Stimulated activated naive CD8-positive, alpha-beta T cell treated with anti-CD3 and anti-CD28 coated beads, Interleukin-15, amount 100 ng/mL, for 72 hours (primary cell): ENCODE measurements around the gene BAIAP2L1.
A peak's percentile ranks its signal among the peaks of the same experiment; 100 is the strongest.

Experiments used
- ATAC-seq: fragments of 150-1000 bp; cut with Tn5 transposase; 2 replicates; pipeline ENCODE4 v1.10.0; 2021; ENCODE audit warnings: mild to moderate bottlenecking, moderate library complexity
- DNase-seq, 2 donors: peaks; one replicate each; pipeline ENCODE4 v3.0.0; 2021 to 2022
- H3K27ac Mint-ChIP-seq, 2 donors: one replicate each; pipeline ENCODE4 v1.8.0; 2022; ENCODE audit warnings: mild to moderate bottlenecking in 2 of 2, mixed read lengths in 2 of 2, moderate library complexity in 2 of 2
- H3K27me3 Mint-ChIP-seq: one replicate; pipeline ENCODE4 v1.8.0; 2022; ENCODE audit warnings: mixed read lengths
- H3K4me1 Mint-ChIP-seq: one replicate; pipeline ENCODE4 v1.8.0; 2022; ENCODE audit warnings: mild to moderate bottlenecking, mixed read lengths
- H3K4me3 Mint-ChIP-seq, 2 donors: one replicate each; pipeline ENCODE4 v1.8.0; 2022; ENCODE audit warnings: mild to moderate bottlenecking in 2 of 2, mixed read lengths in 2 of 2, moderate library complexity in 1 of 2
- H3K9me3 Mint-ChIP-seq, 2 donors: one replicate each; pipeline ENCODE4 v1.8.0; 2022; ENCODE audit warnings: mixed read lengths in 2 of 2

The BAIAP2L1 gene

DNA sequence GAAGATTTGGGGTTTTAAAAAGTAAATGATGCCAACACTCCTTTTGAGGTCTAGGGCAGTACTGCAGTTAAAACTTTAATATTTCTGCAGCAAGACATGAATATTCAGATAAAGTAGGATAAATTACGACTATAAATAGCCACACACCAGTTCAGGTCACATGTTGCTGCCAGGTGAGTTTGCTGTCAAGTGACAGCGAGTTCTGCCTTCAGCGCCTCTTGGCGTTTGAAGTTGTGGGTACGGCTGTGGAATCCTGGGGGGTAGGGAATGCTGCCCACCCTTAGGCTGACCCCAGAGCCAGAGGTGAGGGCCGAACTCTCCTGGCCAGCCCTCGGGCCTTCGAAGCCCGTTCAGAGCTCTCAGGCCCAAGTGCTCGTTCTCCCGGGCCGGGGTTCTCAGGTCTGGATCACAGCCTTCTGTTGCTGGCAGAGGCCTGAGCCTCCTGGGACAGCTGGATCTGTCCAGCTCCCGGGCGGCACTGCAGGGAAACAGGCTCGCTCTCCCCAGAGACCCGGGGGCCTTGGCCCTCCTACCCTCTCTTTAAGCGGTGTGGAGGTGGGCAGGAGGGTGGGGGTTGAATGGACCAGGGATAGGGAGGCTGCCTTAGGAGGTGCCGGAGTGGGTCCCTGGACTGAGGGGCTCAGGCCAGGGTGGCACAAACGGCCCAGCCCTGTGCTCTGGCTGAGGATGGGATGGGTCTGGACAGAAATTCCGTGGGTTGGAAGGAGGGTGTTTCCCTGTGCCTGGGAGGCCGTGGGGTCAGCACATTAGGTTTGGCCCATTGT is 114.0 kb downstream of the BAIAP2L1 start:
- no peaks in the 10 kb centered on the region for H3K27me3 Mint-ChIP-seq
- peaks cover 42% of the 10 kb centered on the region for H3K4me1 Mint-ChIP-seq
- peak; percentile 20 for ATAC-seq

GRCh38 chr7:98286093-98286539 is 114.8 kb downstream of the BAIAP2L1 start:
- H3K27me3 Mint-ChIP-seq, result no peaks in the 10 kb centered on the region
- H3K4me3 Mint-ChIP-seq, result no peak overlapping the region
- H3K27ac Mint-ChIP-seq, result no peak overlapping the region
- peaks cover 42% of the 10 kb centered on the region for H3K4me1 Mint-ChIP-seq
- DNase-seq, result no peak
- no peaks in the 10 kb centered on the region for H3K9me3 Mint-ChIP-seq
- no peak for ATAC-seq

More for the DNA sequence above, 114.0 kb downstream of the BAIAP2L1 start:
- H3K27ac Mint-ChIP-seq, result no peak overlapping the region
- H3K9me3 Mint-ChIP-seq, result no peaks in the 10 kb centered on the region
- no peak overlapping the region for H3K4me3 Mint-ChIP-seq
- DNase-seq, result no peak

GRCh38 chr7:98285157-98286092 is 115.5 kb downstream of the BAIAP2L1 start:
- H3K27me3 Mint-ChIP-seq, result no peaks in the 10 kb centered on the region
- ATAC-seq (no peak), DNase-seq (no peak)
- peak overlapping the region in 1 of 2 donors; percentile 56 for H3K4me3 Mint-ChIP-seq
- peaks cover 42% of the 10 kb centered on the region for H3K4me1 Mint-ChIP-seq
- H3K9me3 Mint-ChIP-seq, result no peaks in the 10 kb centered on the region
- H3K27ac Mint-ChIP-seq, result peak overlapping the region in 1 of 2 donors; percentile 19

DNA sequence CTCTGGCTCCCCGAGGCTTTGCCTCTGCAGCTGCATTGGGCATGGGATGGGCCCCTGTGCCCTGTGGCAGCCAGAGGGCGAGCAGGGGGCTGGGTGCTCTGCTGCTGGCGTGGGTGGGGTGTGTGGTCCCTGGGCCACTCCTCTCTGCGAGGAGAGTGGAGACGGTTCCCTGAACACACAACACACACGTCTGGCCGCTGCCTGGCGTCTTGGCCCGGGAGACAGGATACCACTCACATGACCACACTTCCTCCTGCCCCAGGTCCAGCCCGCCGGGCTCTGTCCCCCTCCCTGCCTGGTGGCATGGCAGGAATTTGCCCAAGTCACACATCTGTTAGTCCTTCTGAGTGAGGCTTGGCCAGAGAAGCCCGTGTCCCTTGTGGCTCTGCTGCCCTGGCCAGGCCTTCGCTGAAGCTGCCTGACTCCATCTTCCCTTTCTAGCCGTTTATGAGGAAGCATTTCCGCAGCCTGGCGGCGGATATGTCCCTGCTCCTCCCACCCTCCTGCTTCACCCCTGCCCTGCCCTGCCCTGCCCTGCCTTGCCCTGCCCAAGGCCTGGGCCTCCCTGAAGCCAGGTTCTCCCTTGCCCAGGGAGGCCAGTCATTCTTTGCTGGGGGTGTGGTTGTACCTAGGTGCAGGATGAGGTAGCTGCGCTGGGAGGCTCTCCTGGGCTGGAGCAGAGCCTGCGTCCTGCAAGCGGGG is 116.4 kb downstream of the BAIAP2L1 start:
- ATAC-seq, result no peak
- DNase-seq, result no peak
- peak overlapping the region; percentile 63 to 65 for H3K4me3 Mint-ChIP-seq
- no peaks in the 10 kb centered on the region for H3K27me3 Mint-ChIP-seq
- no peaks in the 10 kb centered on the region for H3K9me3 Mint-ChIP-seq
- peak overlapping the region; percentile 5 to 87 for H3K27ac Mint-ChIP-seq
- peaks cover 42% of the 10 kb centered on the region for H3K4me1 Mint-ChIP-seq

DNA sequence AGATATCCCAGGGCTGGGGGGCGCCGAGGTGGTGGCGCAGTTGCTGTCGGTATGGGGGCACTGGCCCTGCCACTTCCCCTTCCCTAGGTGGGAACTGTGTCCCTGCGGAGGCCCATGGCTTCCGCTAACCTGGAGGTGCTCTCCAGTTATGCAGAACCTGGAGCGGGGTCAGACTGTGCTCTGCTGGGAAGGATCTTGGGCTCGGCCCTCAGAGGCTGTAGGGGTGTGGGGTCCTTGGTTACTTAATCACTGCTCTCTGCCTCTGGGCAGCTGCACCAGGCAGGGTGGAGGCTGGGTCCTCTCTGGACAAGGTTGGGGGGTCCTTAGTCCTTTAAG is 117.0 kb downstream of the BAIAP2L1 start:
- Mint-ChIP-seq H3K4me3 (peak overlapping the region; percentile 63 to 65), H3K9me3 (no peaks in the 10 kb centered on the region), H3K27me3 (no peaks in the 10 kb centered on the region), H3K27ac (peak overlapping the region in 1 of 2 donors; percentile 87), H3K4me1 (peaks cover 42% of the 10 kb centered on the region)
- ATAC-seq, result no peak
- no peak for DNase-seq

DNA sequence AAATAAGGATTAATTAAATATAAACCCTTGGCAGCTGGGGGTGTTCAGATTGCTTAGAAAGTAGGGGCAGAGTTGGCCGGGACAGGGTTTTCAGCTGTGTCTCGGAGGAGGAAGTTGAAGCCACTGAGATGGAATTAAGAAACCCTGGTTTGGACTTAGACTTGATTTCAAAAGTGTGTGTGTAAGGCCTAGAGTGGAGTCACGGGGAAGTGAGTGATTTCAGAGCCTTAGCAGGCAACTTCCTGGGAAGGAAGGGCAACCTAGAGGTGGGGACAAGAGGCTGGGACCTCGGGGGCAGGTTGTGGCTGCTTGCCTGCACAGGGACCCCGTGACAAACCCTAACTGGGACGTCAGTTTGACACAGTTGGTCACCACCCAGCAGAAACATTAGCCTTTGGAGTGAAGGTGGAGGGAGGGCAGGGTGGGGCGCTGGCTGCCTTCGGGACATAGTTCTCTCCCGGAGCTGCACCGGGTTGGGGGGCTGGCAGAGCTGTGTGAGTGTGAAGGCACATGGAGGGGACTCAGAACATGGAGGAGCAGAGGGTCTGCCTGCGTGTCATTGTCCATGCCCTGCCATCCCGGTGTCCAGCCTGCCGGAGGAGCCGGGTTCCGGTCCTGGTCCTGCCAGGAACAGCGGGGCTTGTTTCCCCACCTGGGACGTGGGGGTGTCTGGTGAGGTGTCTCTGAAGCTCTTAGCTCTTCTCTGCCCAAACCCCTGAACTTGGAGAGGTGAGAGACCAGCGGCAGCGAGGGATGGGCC is 117.6 kb downstream of the BAIAP2L1 start:
- peak overlapping the region; percentile 48 to 57 for H3K27ac Mint-ChIP-seq
- peaks cover 42% of the 10 kb centered on the region for H3K4me1 Mint-ChIP-seq
- H3K9me3 Mint-ChIP-seq, result no peaks in the 10 kb centered on the region
- DNase-seq, result no peak
- no peaks in the 10 kb centered on the region for H3K27me3 Mint-ChIP-seq
- H3K4me3 Mint-ChIP-seq, result peak overlapping the region; percentile 87 to 91
- ATAC-seq, result no peak

GRCh38 chr7:98282703-98283102 is 118.2 kb downstream of the BAIAP2L1 start:
- no peaks in the 10 kb centered on the region for H3K9me3 Mint-ChIP-seq
- DNase-seq (no peak), ATAC-seq (no peak)
- peaks cover 42% of the 10 kb centered on the region for H3K4me1 Mint-ChIP-seq
- no peaks in the 10 kb centered on the region for H3K27me3 Mint-ChIP-seq
- H3K27ac Mint-ChIP-seq, result peak overlapping the region in 1 of 2 donors; percentile 57
- peak overlapping the region; percentile 87 to 91 for H3K4me3 Mint-ChIP-seq

- peak; percentile 57 for ATAC-seq
- Mint-ChIP-seq H3K27ac (peak overlapping the region; percentile 78 to 90), H3K4me1 (peaks cover 37% of the 10 kb centered on the region), H3K4me3 (peak overlapping the region; percentile 87 to 91), H3K27me3 (no peaks in the 10 kb centered on the region), H3K9me3 (no peaks in the 10 kb centered on the region)
- peak; percentile 51 to 60 for DNase-seq
Measured at GRCh38 chr7:98281757-98282606, 118.9 kb downstream of the BAIAP2L1 start.

DNA sequence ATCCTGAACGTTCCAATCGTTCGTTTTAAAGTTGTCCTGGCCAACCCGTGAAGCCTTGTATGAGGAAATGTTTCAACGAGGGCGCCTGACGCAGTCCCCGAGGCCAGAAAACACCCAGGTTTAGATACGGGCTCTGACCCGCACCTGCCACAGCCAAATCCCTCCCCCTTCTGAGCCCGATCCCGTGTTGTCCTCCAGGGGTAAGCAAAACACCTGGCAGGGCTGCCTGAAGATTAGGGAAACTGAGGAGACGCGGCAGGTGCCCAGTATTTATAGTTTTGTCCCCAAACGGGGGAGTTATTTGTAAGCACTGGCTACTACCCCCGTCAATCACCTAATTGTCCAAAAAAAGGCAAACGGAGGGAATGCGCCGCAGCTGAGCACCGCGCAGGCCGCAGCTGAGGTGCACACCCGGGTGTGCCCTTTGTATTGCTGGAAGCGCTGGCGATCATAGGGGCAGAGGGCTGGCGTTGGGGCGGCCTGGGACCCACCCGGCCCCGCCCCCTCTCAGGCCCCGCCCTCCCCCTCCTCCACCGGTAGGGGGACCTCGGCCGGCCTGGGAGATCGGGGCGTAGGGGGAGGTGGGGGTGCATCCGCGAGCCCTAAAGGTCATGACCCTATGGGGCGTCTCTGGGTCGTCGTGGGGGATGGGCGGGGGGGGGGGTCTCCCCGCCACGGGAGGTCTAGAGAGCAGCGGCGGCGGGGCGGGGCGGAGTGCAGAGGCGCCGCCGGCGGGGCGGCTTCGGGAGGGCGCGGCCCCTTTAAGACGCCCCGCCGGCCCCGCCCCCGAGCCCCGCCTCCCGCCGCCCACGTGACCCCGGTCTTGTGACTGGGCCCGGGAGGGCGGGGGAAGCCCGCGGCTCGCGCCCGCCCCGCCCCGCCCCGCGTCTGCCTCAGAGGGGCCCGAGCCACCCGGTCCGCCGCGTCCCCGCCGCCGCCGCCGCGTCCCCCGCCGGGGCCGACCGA is 119.8 kb downstream of the BAIAP2L1 start, which contains the start of gene BRI3:
Gene BRI3 (plus strand): TSS at position 896 of the 966 bp plus-strand sequence. CDS start 110 bp downstream, outside the sequence.
- H3K4me1 Mint-ChIP-seq, result peaks cover 32% of the 10 kb centered on the region
- no peaks in the 10 kb centered on the region for H3K27me3 Mint-ChIP-seq
- no peaks in the 10 kb centered on the region for H3K9me3 Mint-ChIP-seq
- DNase-seq (peak; percentile 80), ATAC-seq (peak; percentile 83)
- peak within 1 kb of the TSS; percentile 87 to 91 for H3K4me3 Mint-ChIP-seq
- peak within 1 kb of the TSS; percentile 78 to 90 for H3K27ac Mint-ChIP-seq

DNA sequence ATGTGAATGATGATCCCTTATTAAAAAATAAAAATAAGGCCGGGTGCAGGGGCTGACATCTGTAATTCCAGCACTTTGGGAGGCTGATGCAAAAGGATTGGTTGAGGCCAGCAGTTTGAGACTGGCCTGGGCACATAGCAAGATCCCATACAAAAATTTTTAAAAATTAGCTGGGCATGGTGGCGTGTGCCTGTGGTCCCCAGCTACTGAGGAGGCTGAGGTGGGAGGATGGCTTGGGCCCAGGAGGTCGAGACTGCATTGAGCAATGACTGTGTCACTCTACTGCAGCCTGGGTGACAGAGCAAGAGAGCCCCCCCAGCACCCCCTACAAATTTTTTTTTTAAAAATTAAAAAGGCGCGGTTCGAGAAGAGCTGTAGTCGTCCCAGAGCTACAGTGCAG is 120.6 kb downstream of the BAIAP2L1 start:
- Mint-ChIP-seq H3K27me3 (no peaks in the 10 kb centered on the region), H3K4me3 (peak overlapping the region; percentile 76 to 85), H3K9me3 (no peaks in the 10 kb centered on the region), H3K27ac (peak overlapping the region in 1 of 2 donors; percentile 90), H3K4me1 (peaks cover 32% of the 10 kb centered on the region)
- no peak for ATAC-seq
- no peak for DNase-seq

GRCh38 chr7:98278936-98279335 is 122.0 kb downstream of the BAIAP2L1 start:
- no peak overlapping the region for H3K4me3 Mint-ChIP-seq
- no peak for ATAC-seq
- no peaks in the 10 kb centered on the region for H3K9me3 Mint-ChIP-seq
- DNase-seq, result no peak
- no peaks in the 10 kb centered on the region for H3K27me3 Mint-ChIP-seq
- peaks cover 20% of the 10 kb centered on the region for H3K4me1 Mint-ChIP-seq
- no peak overlapping the region for H3K27ac Mint-ChIP-seq

GRCh38 chr7:98278408-98278807 is 122.5 kb downstream of the BAIAP2L1 start:
- no peak for ATAC-seq
- DNase-seq, result no peak
- Mint-ChIP-seq H3K4me1 (peaks cover 14% of the 10 kb centered on the region), H3K9me3 (no peaks in the 10 kb centered on the region), H3K27me3 (no peaks in the 10 kb centered on the region), H3K27ac (no peak overlapping the region), H3K4me3 (no peak overlapping the region)

- Mint-ChIP-seq H3K27me3 (no peaks in the 10 kb centered on the region), H3K9me3 (no peaks in the 10 kb centered on the region), H3K27ac (no peak overlapping the region), H3K4me1 (no peaks in the 10 kb centered on the region), H3K4me3 (no peak overlapping the region)
- DNase-seq, result no peak
- no peak for ATAC-seq
Measured at GRCh38 chr7:98276241-98276761, 124.6 kb downstream of the BAIAP2L1 start.
